ENCODE data around the gene PPP2R5D.
"Not testable (repeated sequence)": the region's sequence is repeated elsewhere in the genome, so short reads cannot be mapped to it uniquely, and the experiment has no call there.

Gene PPP2R5D

GRCh38 chr6:42996513-42996912 lies 12.1 kb downstream of the PPP2R5D start:
- DNase-seq: no peak

- DNase-seq: not testable (repeated sequence)
These were observed 13.8 kb downstream of the PPP2R5D start for GRCh38 chr6:42998205-42998604.

- DNase-seq: no peak
These were observed 17.5 kb downstream of the PPP2R5D start for GRCh38 chr6:43001843-43002242.

GRCh38 chr6:43005844-43006243 lies 21.5 kb downstream of the PPP2R5D start:
- no peak for DNase-seq

DNA sequence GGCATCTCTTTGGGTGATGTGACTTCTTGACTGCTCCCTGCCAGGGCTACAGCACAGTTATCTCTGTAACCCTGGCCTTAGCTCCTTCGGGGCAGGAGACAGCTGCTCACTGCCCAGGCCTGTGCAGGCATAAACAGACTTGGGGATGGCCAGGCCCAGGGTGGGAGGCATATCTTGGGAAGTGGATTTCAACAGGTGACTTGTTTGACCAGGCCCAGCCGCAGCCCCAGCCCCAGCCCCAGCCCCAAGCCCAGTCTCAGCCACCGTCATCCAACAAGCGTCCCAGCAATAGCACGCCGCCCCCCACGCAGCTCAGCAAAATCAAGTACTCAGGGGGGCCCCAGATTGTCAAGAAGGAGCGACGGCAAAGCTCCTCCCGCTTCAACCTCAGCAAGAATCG lies 21.9 kb downstream of the PPP2R5D start:
- DNase-seq: no peak

DNA sequence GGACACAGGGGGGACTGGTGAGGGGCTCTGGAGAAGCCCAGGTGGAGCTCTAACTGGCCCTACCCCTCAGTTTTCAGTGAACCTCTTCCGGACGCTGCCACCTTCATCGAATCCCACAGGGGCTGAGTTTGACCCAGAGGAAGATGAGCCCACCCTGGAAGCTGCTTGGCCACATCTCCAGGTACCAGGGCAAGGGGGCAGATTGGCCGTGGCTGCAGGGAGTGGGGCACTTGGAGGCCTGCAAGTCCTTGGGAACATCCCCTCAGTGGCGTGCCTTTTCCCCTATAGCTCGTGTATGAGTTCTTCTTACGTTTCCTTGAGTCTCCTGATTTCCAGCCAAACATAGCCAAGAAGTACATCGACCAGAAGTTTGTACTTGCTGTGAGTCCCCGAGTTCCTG lies 22.8 kb downstream of the PPP2R5D start:
- no peak for DNase-seq

DNA sequence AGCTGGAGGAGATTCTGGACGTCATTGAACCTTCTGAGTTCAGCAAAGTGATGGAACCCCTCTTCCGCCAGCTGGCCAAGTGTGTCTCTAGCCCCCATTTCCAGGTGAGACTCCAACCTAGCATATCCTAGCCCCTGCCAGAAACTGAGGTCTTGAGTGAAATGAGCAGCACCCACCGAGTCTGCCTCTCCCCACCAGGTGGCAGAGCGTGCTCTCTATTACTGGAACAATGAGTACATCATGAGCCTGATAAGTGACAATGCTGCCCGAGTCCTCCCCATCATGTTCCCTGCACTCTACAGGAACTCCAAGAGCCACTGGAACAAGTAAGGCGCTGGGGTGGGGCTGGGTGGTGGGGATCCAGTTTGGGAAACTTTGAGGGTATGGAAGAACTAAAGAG lies 24.8 kb downstream of the PPP2R5D start:
- peak; percentile 52 for DNase-seq

DNA sequence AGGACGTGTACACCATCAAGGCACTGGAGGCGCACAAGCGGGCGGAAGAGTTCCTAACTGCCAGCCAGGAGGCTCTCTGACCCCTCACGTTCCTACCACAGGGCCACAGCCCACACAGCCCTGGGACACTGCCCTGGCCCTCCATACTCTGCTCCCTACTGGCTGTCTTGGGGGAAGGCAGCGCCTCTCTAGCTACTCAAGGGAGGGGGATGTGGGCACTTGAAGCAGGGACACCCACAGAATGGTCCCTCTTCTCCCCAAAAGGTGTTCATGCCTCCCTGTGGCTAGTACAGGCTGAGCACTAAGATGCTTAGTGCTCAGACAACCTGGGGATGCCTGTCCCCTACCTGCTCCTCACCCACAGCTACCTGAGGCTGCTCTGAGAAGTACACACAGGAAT lies 26.8 kb downstream of the PPP2R5D start:
- DNase-seq: no peak

GRCh38 chr6:43012364-43012763 lies 28.0 kb downstream of the PPP2R5D start:
- no peak for DNase-seq

DNA sequence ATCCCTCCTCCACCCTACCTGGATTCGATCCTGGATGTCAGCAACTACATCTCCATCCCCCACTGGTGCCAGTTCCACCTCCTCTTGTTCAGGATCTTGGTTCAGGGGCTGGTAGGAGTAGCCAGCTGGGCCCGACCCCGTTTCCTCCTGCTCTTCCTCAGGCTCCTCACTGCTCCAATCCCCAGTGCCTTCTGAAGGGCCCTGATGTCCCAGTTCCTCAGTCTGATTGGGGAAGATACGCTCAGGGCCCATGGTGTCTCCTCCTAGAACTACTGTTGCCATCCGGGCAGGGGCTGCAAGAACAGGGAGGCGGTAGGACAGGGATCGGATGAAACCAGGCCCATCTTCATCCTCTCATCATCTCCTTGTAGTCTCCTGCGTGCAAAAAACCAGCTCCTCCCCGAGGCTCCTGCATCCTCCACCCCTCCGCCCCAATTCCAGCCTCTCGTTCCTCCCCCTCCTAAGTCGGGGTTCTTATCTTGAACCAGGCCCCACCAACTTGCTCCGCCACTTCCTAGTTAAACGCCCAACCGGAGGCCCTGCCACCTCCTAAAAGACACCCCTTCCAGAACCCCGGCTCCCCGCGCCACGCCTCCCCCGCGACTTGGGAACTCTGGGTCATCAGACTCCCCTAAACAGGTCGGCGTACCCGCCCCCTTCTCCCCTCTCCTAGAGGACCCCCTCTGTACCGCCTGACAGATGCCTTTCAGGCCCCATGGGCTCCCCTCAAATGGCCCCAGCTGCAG lies 28.9 kb downstream of the PPP2R5D start:
- no peak for DNase-seq

DNA sequence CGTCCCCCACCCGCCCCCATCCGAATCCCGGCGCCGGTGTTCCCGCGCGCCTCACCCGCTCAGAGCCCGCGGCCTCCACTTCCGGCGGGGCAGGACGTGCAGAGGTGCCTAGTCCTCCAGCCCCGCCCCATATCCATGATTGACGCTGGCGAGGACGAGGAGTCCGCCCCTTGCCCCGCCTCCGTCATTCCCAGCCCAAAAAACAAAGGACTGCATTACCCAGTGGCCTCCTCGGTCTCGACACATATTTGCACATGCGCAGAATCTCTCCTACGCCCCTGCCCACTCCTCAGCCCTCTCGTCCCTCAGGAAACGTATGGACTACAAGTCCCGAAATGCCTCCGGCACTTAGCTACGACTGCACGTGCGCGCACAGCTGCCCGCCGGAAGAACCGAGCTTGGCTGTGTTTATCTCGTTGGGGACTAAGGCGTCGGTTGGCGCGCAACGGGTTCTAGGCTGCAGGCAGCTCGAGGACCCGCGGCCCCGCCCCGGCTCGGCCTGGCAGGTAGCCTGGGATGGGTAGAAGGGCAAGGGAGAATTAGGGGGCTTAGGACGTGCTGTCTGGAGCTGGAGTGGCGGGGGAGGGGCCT lies 29.6 kb downstream of the PPP2R5D start, which contains the start of the genes KLHDC3 and MEA1:
Gene KLHDC3 (plus strand): TSS at position 407 of the 591 bp plus-strand sequence. CDS start 2,944 bp downstream, outside the sequence.
Gene MEA1 (minus strand): TSS at position 104 of the 591 bp plus-strand sequence. CDS start 133 bp downstream, outside the sequence.
- DNase-seq: peak; percentile 99 to 100

DNA sequence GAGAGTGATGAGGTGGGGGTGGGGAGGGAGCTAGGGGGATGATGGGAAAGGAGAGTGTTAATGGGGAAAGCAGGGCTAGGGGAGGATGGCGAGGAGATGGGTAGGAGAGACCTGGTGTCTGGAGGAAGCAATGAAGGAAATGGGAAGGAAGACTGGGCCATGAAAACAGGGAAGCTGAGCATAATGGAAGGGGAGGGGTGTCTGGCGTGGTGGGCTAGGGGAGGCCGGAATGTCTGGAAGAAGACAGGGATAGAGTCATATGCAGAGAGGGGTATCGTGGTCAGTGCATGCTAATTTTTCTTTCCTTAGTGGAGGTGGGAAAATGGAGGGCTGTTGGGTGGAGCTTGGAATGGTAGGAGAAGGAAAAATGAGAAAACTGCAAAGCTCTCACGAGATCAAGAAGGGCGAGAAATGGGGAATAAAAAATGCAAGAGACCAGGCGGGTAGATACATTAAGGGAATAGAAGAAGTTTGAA lies 30.1 kb downstream of the PPP2R5D start:
- DNase-seq: no peak

- DNase-seq: no peak
These were observed 32.0 kb downstream of the PPP2R5D start for GRCh38 chr6:43016176-43016942.

- no peak for DNase-seq
These were observed 32.6 kb downstream of the PPP2R5D start for GRCh38 chr6:43016943-43017334.

DNA sequence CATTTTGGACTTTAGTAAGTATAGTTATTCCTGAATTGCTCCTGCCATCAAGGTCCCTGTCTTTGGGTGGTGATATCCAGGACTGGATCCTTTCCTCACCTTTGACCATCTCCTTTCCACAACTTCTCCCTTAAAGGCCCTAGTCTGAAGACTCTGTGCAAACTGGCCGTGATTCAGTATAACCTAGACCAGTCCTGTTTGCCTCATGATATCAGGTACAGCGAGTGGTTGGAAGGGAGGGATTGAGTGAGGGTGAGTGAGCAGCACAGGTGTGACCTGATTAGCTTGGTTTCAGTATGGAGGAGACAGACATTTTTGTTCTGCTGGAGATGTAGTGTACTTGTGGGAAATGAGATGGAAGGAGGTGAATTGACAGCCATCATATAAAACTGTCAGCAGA lies 34.8 kb downstream of the PPP2R5D start:
- no peak for DNase-seq

DNA sequence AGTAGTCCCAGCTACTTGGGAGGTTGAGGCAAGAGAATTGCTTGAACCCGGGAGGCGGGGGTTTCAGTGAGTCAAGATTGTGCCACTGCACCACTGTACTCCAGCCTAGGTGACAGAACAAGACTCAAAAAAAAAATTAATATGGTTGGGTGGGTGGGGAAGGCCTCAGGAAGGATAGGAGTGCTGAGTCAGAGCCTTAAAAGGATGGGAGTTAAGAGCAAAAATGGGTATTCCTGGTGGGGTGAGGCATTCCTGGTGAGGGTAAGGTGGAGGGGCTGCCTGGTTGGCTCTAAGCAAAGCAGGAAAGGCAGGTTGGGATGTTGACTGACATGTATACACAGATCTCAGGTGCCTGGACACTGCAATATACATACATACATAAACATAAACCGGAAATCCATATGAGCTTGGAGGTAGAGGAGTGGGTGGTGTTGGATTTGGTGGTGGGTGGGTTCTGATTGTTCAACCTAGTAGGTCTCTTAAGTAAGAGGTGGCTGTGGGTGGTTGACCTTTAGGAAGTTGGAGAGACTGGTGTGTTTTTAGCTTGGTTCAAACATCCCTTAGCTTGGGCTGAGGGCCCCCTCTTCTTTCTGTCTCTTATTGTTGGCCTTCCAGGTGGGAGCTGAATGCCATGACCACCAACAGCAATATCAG lies 35.8 kb downstream of the PPP2R5D start:
- no peak for DNase-seq

DNA sequence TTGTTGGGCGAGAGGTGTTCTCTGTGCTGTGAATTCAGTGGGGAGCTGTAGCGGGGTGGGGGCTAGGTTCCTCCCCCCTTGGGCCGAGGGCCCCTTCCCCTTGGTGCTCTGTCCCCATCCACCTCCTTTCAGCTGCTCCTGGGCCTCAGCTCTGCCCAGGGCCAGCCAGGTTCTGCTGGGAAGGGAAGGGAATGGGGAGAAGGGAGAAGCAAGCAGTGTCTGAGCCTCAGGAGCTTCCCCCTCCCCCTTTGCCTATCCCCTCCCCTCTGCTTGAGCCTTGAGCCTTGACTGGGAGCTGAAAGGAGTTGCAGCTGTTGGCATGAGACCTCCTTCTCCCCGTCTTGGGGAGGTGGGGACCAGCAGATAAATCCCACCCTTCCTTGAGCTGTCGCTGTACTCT lies 36.5 kb downstream of the PPP2R5D start:
- DNase-seq: no peak

DNA sequence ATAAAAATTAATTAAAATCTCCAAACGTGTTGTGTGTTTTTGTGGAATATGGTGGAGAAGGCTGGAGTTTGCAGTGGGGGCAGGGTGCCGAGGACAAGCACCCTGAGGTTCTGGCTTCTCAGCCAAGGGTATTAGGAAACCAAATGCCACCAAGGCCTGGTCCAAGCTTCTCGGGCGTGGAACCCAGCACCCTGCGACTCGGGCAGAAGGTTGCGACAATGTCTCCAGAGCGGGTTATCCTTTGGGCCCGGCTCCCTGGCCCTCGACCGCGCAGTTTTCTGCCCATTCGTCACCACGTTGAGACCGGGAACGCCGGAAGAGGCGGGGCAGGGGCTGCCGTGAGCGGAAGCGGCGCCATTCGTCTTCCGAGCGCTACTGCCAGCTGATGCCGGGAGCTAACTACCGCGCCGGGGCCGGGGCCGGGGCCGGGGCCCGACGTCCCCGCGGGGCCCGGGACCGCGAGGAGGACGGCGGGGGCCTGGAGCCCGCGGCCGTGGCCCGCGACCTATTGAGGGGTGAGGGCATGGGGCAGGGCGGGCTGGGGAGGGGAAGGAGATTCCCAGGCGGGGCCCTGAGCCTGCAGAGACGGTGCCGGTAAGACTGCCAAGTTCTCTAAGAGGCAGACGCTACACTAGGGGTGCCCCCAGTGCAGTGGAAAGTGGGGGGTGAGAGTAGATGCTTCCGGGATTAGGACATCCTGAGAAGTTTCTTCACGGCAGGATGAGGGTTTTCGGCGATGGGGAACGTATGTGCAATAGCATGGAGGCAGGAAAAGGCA lies 37.1 kb downstream of the PPP2R5D start, which contains the start of gene RRP36:
Gene RRP36 (plus strand): TSS at position 354 of the 778 bp plus-strand sequence. CDS start 32 bp downstream, at position 386.
- DNase-seq: peak; percentile 84 to 85

- peak; percentile 28 to 29 for DNase-seq
These were observed 40.1 kb downstream of the PPP2R5D start for GRCh38 chr6:43024436-43024835.

GRCh38 chr6:43026365-43026764 lies 42.0 kb downstream of the PPP2R5D start:
- no peak for DNase-seq

DNA sequence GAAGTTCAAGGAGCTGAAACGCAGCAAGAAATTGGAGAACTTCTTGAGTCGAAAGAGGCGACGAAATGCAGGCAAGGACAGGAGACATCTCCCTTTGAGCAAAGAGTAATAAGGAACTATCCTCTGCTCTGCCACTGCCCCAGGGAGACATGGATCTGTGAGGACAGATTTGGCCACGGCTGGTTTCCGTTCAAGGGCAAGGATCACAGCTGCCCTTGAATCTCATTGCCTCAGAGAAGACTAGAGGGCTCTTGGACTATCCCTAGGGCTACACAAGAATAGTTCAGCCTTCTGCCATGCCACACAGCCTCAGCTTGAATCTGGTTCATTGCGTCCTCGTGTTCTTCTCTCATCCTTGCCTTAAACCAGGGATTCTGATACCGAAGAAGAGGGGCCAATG lies 44.8 kb downstream of the PPP2R5D start:
- DNase-seq: no peak

- no peak for DNase-seq
These were observed 48.0 kb downstream of the PPP2R5D start for GRCh38 chr6:43032326-43032725.

Measured in activated T-cell treated with anti-CD3 and anti-CD28 coated beads, Interleukin-2, amount 50 U/mL, for 48 hours (primary cell).